GM23338 (cell line): ENCODE measurements around the gene SMAD3. TPM values are rescaled to one million over a fixed set of nuclear protein-coding genes. Genes with fewer than 3 reads are reported as not detected.
"Not testable (repeated sequence)": the region's sequence is repeated elsewhere in the genome, so short reads cannot be mapped to it uniquely, and the experiment has no call there.

ENCODE experiments used
- ATAC-seq: fragments of 200-7000 bp; cut with Tn5 transposase; 3 replicates; pipeline ENCODE4 v1.9.1; 2020
- DNase-seq: peaks from one replicate; pipeline ENCODE4 v3.0.0-alpha.2; 2015; ENCODE audit warnings: low spot score
- H2AFZ ChIP-seq: fragments of 200-600 bp; sonication (generic); 2 replicates; pipeline ENCODE4 v1.8.0; 2016; ENCODE audit warnings: antibody characterized with exemption, mild to moderate bottlenecking, moderate library complexity
- H3F3A ChIP-seq: fragments of 200-600 bp; sonication (generic); replicated peaks from 2 replicates; pipeline ENCODE4 v1.8.0; 2017; ENCODE audit warnings: antibody characterized with exemption, mixed run types, low read depth
- H3K27ac ChIP-seq: fragments of 200-600 bp; sonication (generic); 2 replicates; pipeline ENCODE4 v1.6.1; 2016; ENCODE audit warnings: low read depth
- H3K27me3 ChIP-seq: fragments of 200-600 bp; sonication (generic); 2 replicates; pipeline ENCODE4 v1.8.0; 2016; ENCODE audit warnings: mild to moderate bottlenecking, mixed run types, moderate library complexity; ENCODE audit not compliant: insufficient read depth
- H3K36me3 ChIP-seq: fragments of 200-600 bp; sonication (generic); 2 replicates; pipeline ENCODE4 v1.8.0; 2016; ENCODE audit warnings: mild to moderate bottlenecking; ENCODE audit not compliant: insufficient read depth
- H3K4me1 ChIP-seq: fragments of 200-600 bp; sonication (generic); 2 replicates; pipeline ENCODE4 v1.8.0; 2016; ENCODE audit warnings: mild to moderate bottlenecking, moderate library complexity; ENCODE audit not compliant: insufficient read depth
- H3K4me2 ChIP-seq: fragments of 200-600 bp; sonication (generic); 2 replicates; pipeline ENCODE4 v1.7.1; 2017; ENCODE audit warnings: mixed run types
- H3K4me3 ChIP-seq: fragments of 200-600 bp; sonication (generic); 2 replicates; pipeline ENCODE4 v1.6.1; 2016; ENCODE audit warnings: mixed run types
- H3K79me2 ChIP-seq: fragments of 200-600 bp; sonication (generic); replicated peaks from 2 replicates; pipeline ENCODE4 v1.8.0; 2017; ENCODE audit warnings: mild to moderate bottlenecking; ENCODE audit not compliant: insufficient read depth
- H3K9me2 ChIP-seq: fragments of 200-600 bp; sonication (generic); 2 replicates; pipeline ENCODE4 v1.8.0; 2017; ENCODE audit not compliant: insufficient read depth
- H4K20me1 ChIP-seq: fragments of 200-600 bp; sonication (generic); replicated peaks from 2 replicates; pipeline ENCODE4 v1.8.0; 2017; ENCODE audit warnings: mild to moderate bottlenecking; ENCODE audit not compliant: insufficient read depth
- H3K27ac Mint-ChIP-seq: 2 replicates; pipeline ENCODE4 v1.8.0; 2020; ENCODE audit warnings: inconsistent platforms, mild to moderate bottlenecking, moderate library complexity, mixed read lengths
- H3K27me3 Mint-ChIP-seq: 3 replicates; pipeline ENCODE4 v1.8.0; 2022; ENCODE audit warnings: low read depth, mild to moderate bottlenecking, moderate library complexity, mixed read lengths, inconsistent platforms; ENCODE audit not compliant: insufficient read depth, poor library complexity
- H3K36me3 Mint-ChIP-seq: 3 replicates; pipeline ENCODE4 v1.8.0; 2021; ENCODE audit warnings: low read depth, mild to moderate bottlenecking, inconsistent platforms, moderate library complexity, mixed read lengths
- H3K4me1 Mint-ChIP-seq: 3 replicates; pipeline ENCODE4 v1.8.0; 2020; ENCODE audit warnings: mild to moderate bottlenecking, inconsistent platforms, mixed read lengths
- H3K4me3 Mint-ChIP-seq: 3 replicates; pipeline ENCODE4 v1.8.0; 2021; ENCODE audit warnings: moderate library complexity, mild to moderate bottlenecking, inconsistent platforms, mixed read lengths
- H3K9me3 Mint-ChIP-seq: 3 replicates; pipeline ENCODE4 v1.8.0; 2020; ENCODE audit warnings: moderate library complexity, mild to moderate bottlenecking, inconsistent platforms, mixed read lengths
- CREB1 ChIP-seq: fragments of 250-450 bp; sonication (Bioruptor Pico); IDR thresholded peaks from 2 replicates; pipeline ENCODE4 v1.5.0; 2020; ENCODE audit warnings: low read depth, mild to moderate bottlenecking, moderate library complexity
- EZH2 ChIP-seq: fragments of 200-600 bp; sonication (generic); IDR thresholded peaks from one replicate; pipeline ENCODE4 v1.8.0; 2017; ENCODE audit warnings: antibody characterized with exemption, mild to moderate bottlenecking, low read depth; ENCODE audit not compliant: unreplicated experiment
- EZH2phosphoT487 ChIP-seq: fragments of 200-600 bp; sonication (generic); IDR thresholded peaks from one replicate; pipeline ENCODE4 v1.8.1; 2018; ENCODE audit warnings: antibody characterized with exemption; ENCODE audit not compliant: unreplicated experiment
- POLR2AphosphoS5 ChIP-seq: IDR thresholded peaks from 2 replicates; pipeline ENCODE4 v1.6.1; 2016; ENCODE audit warnings: antibody characterized with exemption, low read depth
- REST ChIP-seq: IDR thresholded peaks from one replicate; pipeline ENCODE4 v1.6.1; 2018; ENCODE audit warnings: antibody characterized with exemption; ENCODE audit not compliant: unreplicated experiment
- STAT1 ChIP-seq: IDR thresholded peaks from one replicate; pipeline ENCODE4 v1.6.1; 2016; ENCODE audit warnings: antibody characterized with exemption; ENCODE audit not compliant: unreplicated experiment
- ZNF331 ChIP-seq: fragments of 250-450 bp; sonication (Bioruptor Pico); IDR thresholded peaks from 2 replicates; pipeline ENCODE4 v1.5.0; 2020; ENCODE audit warnings: low read depth, mild to moderate bottlenecking, moderate library complexity
- ZNF462 ChIP-seq: fragments of 250-450 bp; sonication (Bioruptor Pico); IDR thresholded peaks from 2 replicates; pipeline ENCODE4 v1.5.0; 2020; ENCODE audit warnings: mild to moderate bottlenecking, moderate library complexity
- polyA plus RNA-seq: library from polyadenylated mRNA; unstranded; fragments of >200 nt; fragmentation: Nextera tagmentation; extraction: Ambion mirVana; gene quantifications from 2 replicates; pipeline ENCODE4 v1.2.1, GENCODE V29; 2016
- total RNA-seq: library from RNA; depleted of rRNA; stranded (reverse); fragments of >200 nt; shearing (Covaris generic); gene quantifications from 2 replicates; pipeline ENCODE4 v1.2.3, GENCODE V29; 2014

Gene SMAD3
- total and polyA plus RNA-seq, 2 experiments from 2014 or later = 4.9 to 11.6 TPM

- H3K4me2 ChIP-seq, H3K4me1 ChIP-seq: not testable (repeated sequence)
These were observed 57.4 kb downstream of the SMAD3 start for GRCh38 chr15:67122816-67123215.

GRCh38 chr15:67123291-67123690, 57.9 kb downstream of the SMAD3 start:
- not testable (repeated sequence) for H3K4me2 ChIP-seq, H3K27ac Mint-ChIP-seq, DNase-seq, H3K4me1 ChIP-seq, H3K9me2 ChIP-seq, H4K20me1 ChIP-seq, H3F3A ChIP-seq, H3K36me3 ChIP-seq, H3K27me3 ChIP-seq, ATAC-seq, H3K79me2 ChIP-seq, H3K36me3 Mint-ChIP-seq, H3K27me3 Mint-ChIP-seq, H3K4me3 Mint-ChIP-seq, H2AFZ ChIP-seq, H3K4me3 ChIP-seq, H3K27ac ChIP-seq, H3K9me3 Mint-ChIP-seq
- H3K4me1 Mint-ChIP-seq = peaks cover 21% of the 10 kb centered on the region

More at GRCh38 chr15:67122816-67123215, 57.4 kb downstream of the SMAD3 start:
- not testable (repeated sequence) for H3K27me3 Mint-ChIP-seq, H3K9me2 ChIP-seq, H3F3A ChIP-seq, H3K36me3 ChIP-seq, H3K9me3 Mint-ChIP-seq, H3K4me3 ChIP-seq, H2AFZ ChIP-seq, ATAC-seq, H3K79me2 ChIP-seq, H3K36me3 Mint-ChIP-seq, H3K27ac ChIP-seq, H3K27me3 ChIP-seq, DNase-seq, H3K27ac Mint-ChIP-seq, H3K4me3 Mint-ChIP-seq, H4K20me1 ChIP-seq
- peaks cover 21% of the 10 kb centered on the region for H3K4me1 Mint-ChIP-seq

- DNase-seq (no peak), ATAC-seq (no peak)
- H3K27ac ChIP-seq = no peak overlapping the region
- H3K36me3 ChIP-seq = no peaks in the 10 kb centered on the region
- Mint-ChIP-seq H3K27ac (no peak overlapping the region), H3K27me3 (no peaks in the 10 kb centered on the region), H3K36me3 (no peaks in the 10 kb centered on the region; the same call in 2 of the 3 replicates), H3K4me3 (no peak overlapping the region), H3K9me3 (no peaks in the 10 kb centered on the region), H3K4me1 (peaks cover 21% of the 10 kb centered on the region)
- 0 out of 2 replicates have a peak, but pooled peaks cover 9% of the 10 kb centered on the region for H3K4me1 ChIP-seq
- H3K79me2 ChIP-seq = peaks cover 3% of the 10 kb centered on the region; the same call in 1 of the 2 replicates
- no peaks in the 10 kb centered on the region; the same call in 1 of the 2 replicates for H4K20me1 ChIP-seq
- no peaks in the 10 kb centered on the region for H3F3A ChIP-seq
- H3K27me3 ChIP-seq = no peaks in the 10 kb centered on the region
- H2AFZ ChIP-seq = no peak overlapping the region
- no peak overlapping the region for H3K4me2 ChIP-seq
- H3K4me3 ChIP-seq = no peak overlapping the region
- no peaks in the 10 kb centered on the region for H3K9me2 ChIP-seq
- TF ChIP-seq ZNF331 (CRISPR knock-in tag) = no peak
- TF ChIP-seq REST = no peak
- no peak for TF ChIP-seq STAT1
- no peak for TF ChIP-seq ZNF462 (CRISPR knock-in tag)
- no peak for TF ChIP-seq CREB1
- no peak for TF ChIP-seq EZH2phosphoT487
- no peak for TF ChIP-seq EZH2
- TF ChIP-seq POLR2AphosphoS5 = no peak
These were observed 58.7 kb downstream of the SMAD3 start for GRCh38 chr15:67124111-67124510.
